HCT116 (cell line): Measurements from ENCODE around the gene MUC3A. TPM values are rescaled to one million over a fixed set of nuclear protein-coding genes. Genes with fewer than 3 reads are reported as not detected.

ENCODE experiments used
- ATAC-seq: fragments of 200-7000 bp; cut with Tn5 transposase; 2 replicates; pipeline ENCODE4 v1.9.1; 2020; ENCODE audit warnings: mild to moderate bottlenecking, moderate library complexity
- BruUV-seq: library from RNA; stranded (reverse); fragments of 400-500 nt; replicated peaks from 2 replicates; lab custom pipeline; 2021; lab: Mats Ljungman, UMichigan
- CTCF ChIA-PET: fragments of 300-600 bp; sonication (Branson Sonifier 250); formaldehyde crosslinking; loops from one replicate; lab custom pipeline; 2021; ENCODE audit warnings: antibody characterized with exemption; lab: Charles Lee
- POLR2A ChIA-PET: fragments of 300-600, 350-600 bp; sonication (Branson Sonifier 250); formaldehyde crosslinking; loops from one replicate; lab custom pipeline; 2021; ENCODE audit warnings: antibody characterized with exemption; lab: Charles Lee
- RAD21 ChIA-PET, 2 experiments: fragments of 300-600 bp; sonication (Branson Sonifier 250); formaldehyde crosslinking; loops; one replicate each; lab custom pipeline; 2023; ENCODE audit warnings: low total read pairs in 2 of 2; ENCODE audit not compliant: uncharacterized antibody in 2 of 2, unreplicated experiment in 2 of 2, low non-redundant PET in 1 of 2; lab: Charles Lee
- DNase-seq: peaks from one replicate; pipeline ENCODE4 v3.0.0-alpha.2; 2010; ENCODE audit warnings: low read depth, low spot score
- H2AFZ ChIP-seq: fragments of 200-600 bp; shearing (Covaris generic), sonication (generic); 2 replicates; pipeline ENCODE4 v1.6.1; 2017; ENCODE audit warnings: low read depth, mixed run types, mixed read lengths, antibody characterized with exemption, low read length; ENCODE audit not compliant: poor library complexity, severe bottlenecking
- H3K27ac ChIP-seq: 2 replicates; pipeline ENCODE4 v1.5.1; 2012; ENCODE audit warnings: low read depth, low read length
- H3K27me3 ChIP-seq: fragments of 200-600 bp; sonication (generic); 2 replicates; pipeline ENCODE4 v1.6.1; 2016; ENCODE audit warnings: mixed run types, low read length, mixed read lengths; ENCODE audit not compliant: insufficient read depth
- H3K36me3 ChIP-seq, 2 experiments: fragments of 200-500 bp in 1 of 2; fragments of 200-600 bp in 1 of 2; sonication (Bioruptor generic) in 1 of 2; sonication (generic) in 1 of 2; 2 replicates each; pipeline versions ENCODE4 v1.5.1 to v1.6.1; 2014 to 2016; ENCODE audit warnings: low read length in 2 of 2, inconsistent platforms in 1 of 2, mixed read lengths in 1 of 2, mixed run types in 1 of 2; ENCODE audit not compliant: insufficient read depth in 2 of 2, control insufficient read depth in 1 of 2
- H3K4me1 ChIP-seq, 2 experiments: fragments of 200-600 bp in 1 of 2; sonication (generic) in 1 of 2; 2 replicates each; pipeline versions ENCODE4 v1.5.1 to v1.6.1; 2012 to 2017; ENCODE audit warnings: low read length in 2 of 2, inconsistent platforms in 1 of 2, mild to moderate bottlenecking in 1 of 2, mixed read lengths in 1 of 2, mixed run types in 1 of 2, moderate library complexity in 1 of 2; ENCODE audit not compliant: insufficient read depth in 2 of 2, control insufficient read depth in 1 of 2
- H3K4me2 ChIP-seq: fragments of 200-600 bp; sonication (generic); 2 replicates; pipeline ENCODE4 v1.6.1; 2017; ENCODE audit warnings: mixed run types, low read length, mixed read lengths
- H3K4me3 ChIP-seq, 2 experiments: fragments of 200-600 bp in 1 of 2; sonication (generic) in 1 of 2; replicated peaks in 1 of 2; 2 replicates each; pipeline ENCODE4 v1.5.1; 2011 to 2016; ENCODE audit warnings: low read length in 2 of 2, control low read depth in 1 of 2, low read depth in 1 of 2, mild to moderate bottlenecking in 1 of 2, mixed read lengths in 1 of 2, mixed run types in 1 of 2
- H3K79me2 ChIP-seq: fragments of 200-600 bp; sonication (generic); 2 replicates; pipeline ENCODE4 v1.6.1; 2017; ENCODE audit warnings: mild to moderate bottlenecking, mixed run types, low read length, moderate library complexity, mixed read lengths; ENCODE audit not compliant: insufficient read depth
- H3K9ac ChIP-seq: fragments of 200-600 bp; sonication (generic); 2 replicates; pipeline ENCODE4 v1.6.1; 2016; ENCODE audit warnings: low read length, mixed read lengths
- H3K9me2 ChIP-seq: fragments of 200-600 bp; sonication (generic), shearing (Covaris generic); 2 replicates; pipeline ENCODE4 v1.6.1; 2017; ENCODE audit warnings: mixed run types, mild to moderate bottlenecking, moderate library complexity; ENCODE audit not compliant: insufficient read depth
- H3K9me3 ChIP-seq, 2 experiments: fragments of 200-500 bp in 1 of 2; fragments of 200-600 bp in 1 of 2; sonication (Bioruptor generic) in 1 of 2; sonication (generic) in 1 of 2; 2 replicates each; pipeline ENCODE4 v1.6.1; 2014 to 2017; ENCODE audit warnings: low read length in 2 of 2, mixed read lengths in 2 of 2, inconsistent platforms in 1 of 2, low read depth in 1 of 2, mild to moderate bottlenecking in 1 of 2, mixed run types in 1 of 2, moderate library complexity in 1 of 2; ENCODE audit not compliant: control insufficient read depth in 1 of 2, insufficient read depth in 1 of 2
- H4K20me1 ChIP-seq: fragments of 200-600 bp; sonication (generic), shearing (Covaris generic); 2 replicates; pipeline ENCODE4 v1.6.1; 2017; ENCODE audit warnings: mixed run types, mild to moderate bottlenecking, moderate library complexity; ENCODE audit not compliant: insufficient read depth
- ATF3 ChIP-seq: IDR thresholded peaks from 2 replicates; pipeline ENCODE4 v1.6.1; 2012
- CBX3 ChIP-seq: IDR thresholded peaks from 2 replicates; pipeline ENCODE4 v1.6.1; 2012; ENCODE audit warnings: low read depth
- CEBPB ChIP-seq: IDR thresholded peaks from 2 replicates; pipeline ENCODE4 v1.6.1; 2012; ENCODE audit warnings: low read depth
- CTCF ChIP-seq, 3 experiments: fragments of 200-600 bp in 1 of 3; sonication (generic) in 1 of 3; IDR thresholded peaks in 2 of 3; conservative IDR thresholded peaks in 1 of 3; 2 replicates each; pipeline ENCODE4 v1.5.1; 2012 to 2017; ENCODE audit warnings: low read depth in 2 of 3, low read length in 2 of 3, antibody characterized with exemption in 1 of 3, borderline replicate concordance in 1 of 3, control low read depth in 1 of 3, mild to moderate bottlenecking in 1 of 3, mixed read lengths in 1 of 3, mixed run types in 1 of 3, moderate library complexity in 1 of 3; ENCODE audit not compliant: insufficient read depth in 1 of 3
- EGR1 ChIP-seq: IDR thresholded peaks from 2 replicates; pipeline ENCODE4 v1.6.1; 2012; ENCODE audit warnings: low read depth
- EZH2 ChIP-seq: fragments of 200-600 bp; sonication (generic); IDR thresholded peaks from 2 replicates; pipeline ENCODE4 v1.6.1; 2017; ENCODE audit warnings: antibody characterized with exemption, mixed run types
- FOSL1 ChIP-seq: IDR thresholded peaks from 2 replicates; pipeline ENCODE4 v1.6.1; 2012; ENCODE audit warnings: low read depth
- POLR2A ChIP-seq: IDR thresholded peaks from 2 replicates; pipeline ENCODE4 v1.7.0; 2011; ENCODE audit warnings: borderline replicate concordance; ENCODE audit not compliant: insufficient read depth, insufficient read length; ENCODE audit errors: extremely low read depth
- RAD21 ChIP-seq: IDR thresholded peaks from 2 replicates; pipeline ENCODE4 v1.6.1; 2012; ENCODE audit warnings: low read depth, mild to moderate bottlenecking
- SIN3A ChIP-seq: IDR thresholded peaks from 2 replicates; pipeline ENCODE4 v1.6.1; 2012; ENCODE audit warnings: low read depth
- SP1 ChIP-seq: IDR thresholded peaks from 2 replicates; pipeline ENCODE4 v1.6.1; 2012; ENCODE audit warnings: low read depth
- SRF ChIP-seq: IDR thresholded peaks from 2 replicates; pipeline ENCODE4 v1.6.1; 2012; ENCODE audit warnings: low read depth
- YY1 ChIP-seq: IDR thresholded peaks from 2 replicates; pipeline ENCODE4 v1.6.1; 2011; ENCODE audit warnings: low read length, low read depth, moderate library complexity, mild to moderate bottlenecking; ENCODE audit not compliant: insufficient replicate concordance; ENCODE audit errors: extremely low read depth
- ZFX ChIP-seq: fragments of 450-650 bp; IDR thresholded peaks from 2 replicates; pipeline ENCODE4 v1.6.1; 2017
- ZNF274 ChIP-seq: fragments of 200-500 bp; sonication (Bioruptor generic); IDR thresholded peaks from 2 replicates; pipeline ENCODE4 v1.6.1; 2014; ENCODE audit warnings: mild to moderate bottlenecking, low read depth, low read length, inconsistent platforms
- intact Hi-C: fragments of 100-400 bp; cut with micrococcal nuclease; formaldehyde crosslinking; loops from 2 replicates; pipeline ENCODE4 v1.10.0; 2022
- total RNA-seq: library from RNA; stranded (reverse); gene quantifications from one replicate; pipeline ENCODE4 v1.2.1, GENCODE V29; 2021; ENCODE audit not compliant: unreplicated experiment
- TF ChIP-seq, protein P1 (sequence below): IDR thresholded peaks from 2 replicates; pipeline ENCODE4 v1.6.1; 2011; ENCODE audit warnings: mild to moderate bottlenecking, low read length, moderate library complexity; ENCODE audit not compliant: insufficient replicate concordance; ENCODE audit errors: extremely low read depth
- TF ChIP-seq, protein P2 (sequence below): IDR thresholded peaks from 2 replicates; pipeline ENCODE4 v1.6.1; 2012; ENCODE audit warnings: low read depth

The MUC3A gene
- total RNA-seq, 1 experiment from 2014 or later, result 30.8 TPM

GRCh38 chr7:100959894-100960293 lies 10.6 kb downstream of the MUC3A start:
- H3K79me2 ChIP-seq, result no peaks in the 10 kb centered on the region
- H3K9me3 ChIP-seq, result no peaks in the 10 kb centered on the region
- BruUV-seq, result no TSS peak
- TF ChIP-seq CBX3 (no peak), CTCF (IDR thresholded peaks at IDR 0.05 in 2 of 3, conservative IDR thresholded peaks at IDR 0.05 in 1 of 3; ENCODE audit: borderline replicate concordance in 1 of 3, insufficient read depth in 1 of 3, low read depth in 2 of 3, low read length in 2 of 3) (no peak), EGR1 (no peak), SP1 (no peak), ZNF274 (no peak), RAD21 (no peak), ATF3 (no peak), ZFX (no peak), SIN3A (no peak), YY1 (no peak), EZH2 (no peak), CEBPB (no peak), FOSL1 (no peak), SRF (no peak), POLR2A (no peak)
- TF ChIP-seq, protein P1, sequence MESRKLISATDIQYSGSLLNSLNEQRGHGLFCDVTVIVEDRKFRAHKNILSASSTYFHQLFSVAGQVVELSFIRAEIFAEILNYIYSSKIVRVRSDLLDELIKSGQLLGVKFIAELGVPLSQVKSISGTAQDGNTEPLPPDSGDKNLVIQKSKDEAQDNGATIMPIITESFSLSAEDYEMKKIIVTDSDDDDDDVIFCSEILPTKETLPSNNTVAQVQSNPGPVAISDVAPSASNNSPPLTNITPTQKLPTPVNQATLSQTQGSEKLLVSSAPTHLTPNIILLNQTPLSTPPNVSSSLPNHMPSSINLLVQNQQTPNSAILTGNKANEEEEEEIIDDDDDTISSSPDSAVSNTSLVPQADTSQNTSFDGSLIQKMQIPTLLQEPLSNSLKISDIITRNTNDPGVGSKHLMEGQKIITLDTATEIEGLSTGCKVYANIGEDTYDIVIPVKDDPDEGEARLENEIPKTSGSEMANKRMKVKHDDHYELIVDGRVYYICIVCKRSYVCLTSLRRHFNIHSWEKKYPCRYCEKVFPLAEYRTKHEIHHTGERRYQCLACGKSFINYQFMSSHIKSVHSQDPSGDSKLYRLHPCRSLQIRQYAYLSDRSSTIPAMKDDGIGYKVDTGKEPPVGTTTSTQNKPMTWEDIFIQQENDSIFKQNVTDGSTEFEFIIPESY, result no peak
- TF ChIP-seq, protein P2, sequence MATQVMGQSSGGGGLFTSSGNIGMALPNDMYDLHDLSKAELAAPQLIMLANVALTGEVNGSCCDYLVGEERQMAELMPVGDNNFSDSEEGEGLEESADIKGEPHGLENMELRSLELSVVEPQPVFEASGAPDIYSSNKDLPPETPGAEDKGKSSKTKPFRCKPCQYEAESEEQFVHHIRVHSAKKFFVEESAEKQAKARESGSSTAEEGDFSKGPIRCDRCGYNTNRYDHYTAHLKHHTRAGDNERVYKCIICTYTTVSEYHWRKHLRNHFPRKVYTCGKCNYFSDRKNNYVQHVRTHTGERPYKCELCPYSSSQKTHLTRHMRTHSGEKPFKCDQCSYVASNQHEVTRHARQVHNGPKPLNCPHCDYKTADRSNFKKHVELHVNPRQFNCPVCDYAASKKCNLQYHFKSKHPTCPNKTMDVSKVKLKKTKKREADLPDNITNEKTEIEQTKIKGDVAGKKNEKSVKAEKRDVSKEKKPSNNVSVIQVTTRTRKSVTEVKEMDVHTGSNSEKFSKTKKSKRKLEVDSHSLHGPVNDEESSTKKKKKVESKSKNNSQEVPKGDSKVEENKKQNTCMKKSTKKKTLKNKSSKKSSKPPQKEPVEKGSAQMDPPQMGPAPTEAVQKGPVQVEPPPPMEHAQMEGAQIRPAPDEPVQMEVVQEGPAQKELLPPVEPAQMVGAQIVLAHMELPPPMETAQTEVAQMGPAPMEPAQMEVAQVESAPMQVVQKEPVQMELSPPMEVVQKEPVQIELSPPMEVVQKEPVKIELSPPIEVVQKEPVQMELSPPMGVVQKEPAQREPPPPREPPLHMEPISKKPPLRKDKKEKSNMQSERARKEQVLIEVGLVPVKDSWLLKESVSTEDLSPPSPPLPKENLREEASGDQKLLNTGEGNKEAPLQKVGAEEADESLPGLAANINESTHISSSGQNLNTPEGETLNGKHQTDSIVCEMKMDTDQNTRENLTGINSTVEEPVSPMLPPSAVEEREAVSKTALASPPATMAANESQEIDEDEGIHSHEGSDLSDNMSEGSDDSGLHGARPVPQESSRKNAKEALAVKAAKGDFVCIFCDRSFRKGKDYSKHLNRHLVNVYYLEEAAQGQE, result no peak
- H2AFZ ChIP-seq, result no peak overlapping the region
- no peak overlapping the region for H3K4me2 ChIP-seq
- H3K9ac ChIP-seq, result no peak overlapping the region
- H4K20me1 ChIP-seq, result no peaks in the 10 kb centered on the region
- ChIA-PET RAD21 (no interaction called here), POLR2A (no interaction called here), CTCF (no interaction called here)
- H3K27ac ChIP-seq, result no peak overlapping the region
- H3K9me2 ChIP-seq, result no peaks in the 10 kb centered on the region
- no peaks in the 10 kb centered on the region; a peak in 1 of 4 replicates for H3K4me1 ChIP-seq
- ATAC-seq (no peak), DNase-seq (no peak)
- no peaks in the 10 kb centered on the region for H3K36me3 ChIP-seq
- no peak overlapping the region for H3K4me3 ChIP-seq
- intact Hi-C loops, result loop anchor here (10.0 kb wide), 1 partner anchor 235 kb away; no protein-coding TSS in a partner anchor
- H3K27me3 ChIP-seq, result peaks cover 47% of the 10 kb centered on the region
